Small intestine (tissue), 7 donors: ENCODE data around the gene AGAP2. TPM values are rescaled to one million over a fixed set of nuclear protein-coding genes. Genes with fewer than 3 reads are reported as not detected.

Source experiments
- DNase-seq, 2 donors: peaks; one replicate each; pipeline versions ENCODE4 v3.0.0 to v3.0.0-alpha.2; 2013
- FAIRE-seq: peaks from 2 replicates; lab custom pipeline; 2012; peaks lifted over from hg19 to GRCh38; lab: Jason Lieb, UNC
- H3K27ac ChIP-seq, 3 donors: one replicate each; pipeline ENCODE4 v1.5.1; 2013; ENCODE audit warnings: low read length in 2 of 3, mild to moderate bottlenecking in 2 of 3, control low read depth in 1 of 3, inconsistent platforms in 1 of 3, low read depth in 1 of 3, moderate library complexity in 1 of 3
- H3K27me3 ChIP-seq, 3 donors: one replicate each; pipeline ENCODE4 v1.6.1; 2013; ENCODE audit warnings: low read length in 3 of 3, inconsistent platforms in 1 of 3; ENCODE audit not compliant: control insufficient read depth in 3 of 3, insufficient read depth in 3 of 3
- H3K36me3 ChIP-seq, 3 donors: one replicate each; pipeline ENCODE4 v1.6.1; 2013; ENCODE audit warnings: low read length in 3 of 3, inconsistent platforms in 1 of 3, low read depth in 1 of 3, mild to moderate bottlenecking in 1 of 3, moderate library complexity in 1 of 3; ENCODE audit not compliant: control insufficient read depth in 3 of 3, insufficient read depth in 2 of 3
- H3K4me1 ChIP-seq, 3 donors: one replicate each; pipeline ENCODE4 v1.6.1; 2013; ENCODE audit warnings: low read length in 2 of 3, inconsistent platforms in 1 of 3, low read depth in 1 of 3, mild to moderate bottlenecking in 1 of 3, moderate library complexity in 1 of 3; ENCODE audit not compliant: control insufficient read depth in 3 of 3, insufficient read depth in 2 of 3
- H3K4me3 ChIP-seq, 3 donors: one replicate each; pipeline ENCODE4 v1.5.1; 2013; ENCODE audit warnings: low read length in 3 of 3, control low read depth in 1 of 3, inconsistent platforms in 1 of 3, low read depth in 1 of 3, mild to moderate bottlenecking in 1 of 3, moderate library complexity in 1 of 3
- H3K9me3 ChIP-seq, 2 donors: one replicate each; pipeline ENCODE4 v1.6.1; 2013; ENCODE audit warnings: low read depth in 1 of 2, low read length in 1 of 2; ENCODE audit not compliant: control insufficient read depth in 2 of 2, insufficient read depth in 1 of 2
- WGBS, 3 donors: extraction: QIAGEN DNeasy Blood & Tissue Kit; methylation state at CpG; one replicate each; pipeline ENCODE4 v1.1.7; 2013; 5-methylcytosine and 5-hydroxymethylcytosine counted together
- polyA plus RNA-seq, 4 donors: library from polyadenylated mRNA; stranded (reverse) in 3 of 4; unstranded in 1 of 4; fragments of 200-250 nt in 3 of 4; fragments of 120-200 nt in 1 of 4; gene quantifications; one replicate each; pipeline versions ENCODE4 v1.2.1 to v1.2.3, GENCODE V29; 2013
- donor health status: healthy with polysubstance abuse.
- donor health status: control.
- donor health status: control.
- donor health status: Bipolar disorder and iron deficiency.
- donor health status: healthy.

The AGAP2 gene
- polyA plus RNA-seq, 4 donors = 0.67 to 1.8 (median 0.92) TPM

- no peak for FAIRE-seq
- no peaks in the 10 kb centered on the region for H3K9me3 ChIP-seq
- DNase-seq = no peak
- H3K27ac ChIP-seq = no peak overlapping the region
- peaks cover 0 to 28% (median 0%) of the 10 kb centered on the region in 3 donors for H3K36me3 ChIP-seq
- no peak overlapping the region for H3K4me3 ChIP-seq
- H3K27me3 ChIP-seq = peaks cover 0 to 22% (median 7%) of the 10 kb centered on the region in 3 donors
- WGBS, 3 donors = 88 to 90% (median 90%) methylated on average over 3 of the region's 3 CpGs
- H3K4me1 ChIP-seq = peaks cover 2 to 11% (median 2%) of the 10 kb centered on the region in 3 donors
Measured at GRCh38 chr12:57760347-57760982, 21.9 kb upstream of the AGAP2 start.

GRCh38 chr12:57759360-57759980, 20.9 kb upstream of the AGAP2 start:
- no peak for FAIRE-seq
- WGBS, 3 donors = 20 to 36% (median 25%) methylated on average over 3 of the region's 3 CpGs

GRCh38 chr12:57758552-57759359, 20.2 kb upstream of the AGAP2 start:
- 90 to 93% (median 91%) methylated on average over 22 to 25 of the region's 25 CpGs for WGBS, 3 donors
- H3K4me1 ChIP-seq = peaks cover 0 to 10% (median 2%) of the 10 kb centered on the region in 3 donors
- DNase-seq (no peak), FAIRE-seq (no peak)
- no peaks in the 10 kb centered on the region for H3K9me3 ChIP-seq
- H3K4me3 ChIP-seq = no peak overlapping the region
- no peak overlapping the region for H3K27ac ChIP-seq
- H3K27me3 ChIP-seq = peaks cover 0 to 5% (median 2%) of the 10 kb centered on the region in 3 donors
- H3K36me3 ChIP-seq = peaks cover 0 to 28% (median 0%) of the 10 kb centered on the region in 3 donors

More at GRCh38 chr12:57759360-57759980, 20.9 kb upstream of the AGAP2 start:
- H3K9me3 ChIP-seq = no peaks in the 10 kb centered on the region
- H3K36me3 ChIP-seq = peaks cover 0 to 28% (median 0%) of the 10 kb centered on the region in 3 donors
- peak; percentile 56 to 60 for DNase-seq
- H3K4me3 ChIP-seq = no peak overlapping the region
- H3K27ac ChIP-seq = no peak overlapping the region
- H3K4me1 ChIP-seq = peaks cover 0 to 6% (median 2%) of the 10 kb centered on the region in 3 donors
- H3K27me3 ChIP-seq = peaks cover 0 to 12% (median 7%) of the 10 kb centered on the region in 3 donors

- Histone ChIP-seq H3K9me3 (no peaks in the 10 kb centered on the region), H3K27me3 (no peaks in the 10 kb centered on the region), H3K36me3 (peaks cover 0 to 28% (median 0%) of the 10 kb centered on the region in 3 donors), H3K4me1 (peaks cover 0 to 18% (median 2%) of the 10 kb centered on the region in 3 donors), H3K27ac (no peak overlapping the region), H3K4me3 (no peak overlapping the region)
- DNase-seq (no peak), FAIRE-seq (no peak)
- 87 to 97% (median 95%) methylated on average over 4 of the region's 4 CpGs for WGBS, 3 donors
Measured at GRCh38 chr12:57757771-57758170, 19.2 kb upstream of the AGAP2 start.

- Histone ChIP-seq H3K27me3 (no peaks in the 10 kb centered on the region), H3K27ac (peak overlapping the region in 1 of 3 donors; percentile 87), H3K4me1 (peaks cover 0 to 21% (median 2%) of the 10 kb centered on the region in 3 donors), H3K4me3 (peak overlapping the region in 2 of 3 donors; percentile 60 to 85), H3K36me3 (peaks cover 0 to 24% (median 0%) of the 10 kb centered on the region in 3 donors), H3K9me3 (no peaks in the 10 kb centered on the region)
- 33 to 37% (median 35%) methylated on average over 22 of the region's 22 CpGs for WGBS, 3 donors
- FAIRE-seq (no peak), DNase-seq (peak; percentile 51 to 77)
Measured at GRCh38 chr12:57756406-57757341, 18.1 kb upstream of the AGAP2 start.

- DNase-seq (peak; percentile 61 to 89), FAIRE-seq (no peak)
- Histone ChIP-seq H3K36me3 (peaks cover 0 to 28% (median 0%) of the 10 kb centered on the region in 3 donors), H3K4me3 (peak overlapping the region; percentile 60 to 85 (median 79)), H3K27ac (peak overlapping the region; percentile 15 to 87 (median 41)), H3K27me3 (no peaks in the 10 kb centered on the region), H3K4me1 (peaks cover 2 to 28% (median 2%) of the 10 kb centered on the region in 3 donors), H3K9me3 (no peaks in the 10 kb centered on the region)
- WGBS, 3 donors = 1% methylated on average over 42 to 76 of the region's 76 CpGs
Measured at GRCh38 chr12:57755454-57756372, 17.2 kb upstream of the AGAP2 start.

- peak overlapping the region; percentile 60 to 85 (median 79) for H3K4me3 ChIP-seq
- no peak for DNase-seq
- H3K36me3 ChIP-seq = peaks cover 0 to 30% (median 3%) of the 10 kb centered on the region in 3 donors
- H3K27ac ChIP-seq = peak overlapping the region in 1 of 3 donors; percentile 87
- FAIRE-seq = no peak
- peaks cover 2 to 28% (median 2%) of the 10 kb centered on the region in 3 donors for H3K4me1 ChIP-seq
- WGBS, 3 donors = 0% methylated on average over 1 to 34 of the region's 34 CpGs
- no peaks in the 10 kb centered on the region for H3K9me3 ChIP-seq
- no peaks in the 10 kb centered on the region for H3K27me3 ChIP-seq
Measured at GRCh38 chr12:57755194-57755453, 16.6 kb upstream of the AGAP2 start.
